ENCODE results near the gene MANBA.

DNA sequence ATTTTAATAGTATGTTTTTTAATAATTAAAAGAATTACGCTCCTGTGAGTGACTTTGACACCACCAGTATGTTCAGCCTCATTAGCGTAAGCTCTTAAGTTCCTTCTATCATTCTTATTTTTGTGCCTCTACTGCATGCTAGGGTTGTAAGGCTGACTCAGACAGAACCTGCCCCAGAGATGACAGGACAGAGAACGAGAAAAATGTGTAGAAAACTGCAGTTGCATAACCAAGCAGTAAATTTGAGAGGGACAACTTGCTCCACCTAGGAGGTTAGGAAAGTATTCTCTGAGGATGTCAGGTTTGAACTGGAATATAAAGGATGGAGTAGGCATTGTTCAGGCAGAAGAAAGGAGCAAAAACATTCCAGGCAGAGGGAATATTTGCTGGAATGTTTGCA is 160.9 kb downstream of the MANBA start:
- TF ChIP-seq, protein P1, sequence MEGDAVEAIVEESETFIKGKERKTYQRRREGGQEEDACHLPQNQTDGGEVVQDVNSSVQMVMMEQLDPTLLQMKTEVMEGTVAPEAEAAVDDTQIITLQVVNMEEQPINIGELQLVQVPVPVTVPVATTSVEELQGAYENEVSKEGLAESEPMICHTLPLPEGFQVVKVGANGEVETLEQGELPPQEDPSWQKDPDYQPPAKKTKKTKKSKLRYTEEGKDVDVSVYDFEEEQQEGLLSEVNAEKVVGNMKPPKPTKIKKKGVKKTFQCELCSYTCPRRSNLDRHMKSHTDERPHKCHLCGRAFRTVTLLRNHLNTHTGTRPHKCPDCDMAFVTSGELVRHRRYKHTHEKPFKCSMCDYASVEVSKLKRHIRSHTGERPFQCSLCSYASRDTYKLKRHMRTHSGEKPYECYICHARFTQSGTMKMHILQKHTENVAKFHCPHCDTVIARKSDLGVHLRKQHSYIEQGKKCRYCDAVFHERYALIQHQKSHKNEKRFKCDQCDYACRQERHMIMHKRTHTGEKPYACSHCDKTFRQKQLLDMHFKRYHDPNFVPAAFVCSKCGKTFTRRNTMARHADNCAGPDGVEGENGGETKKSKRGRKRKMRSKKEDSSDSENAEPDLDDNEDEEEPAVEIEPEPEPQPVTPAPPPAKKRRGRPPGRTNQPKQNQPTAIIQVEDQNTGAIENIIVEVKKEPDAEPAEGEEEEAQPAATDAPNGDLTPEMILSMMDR (IDR thresholded peaks at IDR 0.05; ENCODE audit: insufficient read depth, low read depth, low read length): no peak
- no peak for TF ChIP-seq EZH2 (IDR thresholded peaks at IDR 0.05; ENCODE audit: insufficient read depth, low read length)

Measured in astrocyte (in vitro differentiated cells and primary cell).